B cell (primary cell): ENCODE results near the gene DIRAS1. TPM values are rescaled to one million over a fixed set of nuclear protein-coding genes. Genes with fewer than 3 reads are reported as not detected.
A peak's percentile ranks its signal among the peaks of the same experiment; 100 is the strongest.

Experiments
- ATAC-seq: fragments of 200-7000 bp; cut with Tn5 transposase; one replicate; pipeline ENCODE4 v1.10.0; 2021; ENCODE audit warnings: low read depth, mild to moderate bottlenecking, moderate number of reproducible peaks, moderate library complexity
- CTCF ChIA-PET: fragments of 350-600 bp; sonication (Branson Sonifier 250); formaldehyde crosslinking; loops from one replicate; lab custom pipeline; 2021; ENCODE audit warnings: antibody characterized with exemption, inconsistent platforms; lab: Charles Lee
- POLR2A ChIA-PET: fragments of 350-600 bp; sonication (Branson Sonifier 250); formaldehyde crosslinking; loops from one replicate; lab custom pipeline; 2021; ENCODE audit warnings: antibody characterized with exemption; lab: Charles Lee
- DNase-seq: peaks from one replicate; pipeline ENCODE4 v3.0.0; 2013
- H2AFZ ChIP-seq: 2 replicates; pipeline ENCODE4 v1.6.1; 2012; ENCODE audit warnings: mild to moderate bottlenecking, low read depth, low read length; ENCODE audit not compliant: insufficient read depth, poor library complexity, severe bottlenecking
- H3K27ac ChIP-seq, 2 donors: 1 replicate in 1 of 2; 2 replicates in 1 of 2; pipeline ENCODE4 v1.5.1; 2012 to 2013; ENCODE audit warnings: low read length in 2 of 2, mild to moderate bottlenecking in 2 of 2, moderate library complexity in 1 of 2
- H3K27me3 ChIP-seq, 4 experiments: fragments of 200-600 bp in 1 of 4; sonication (generic) in 1 of 4; replicated peaks in 1 of 4; 1 replicate in 2 of 4; 2 replicates in 2 of 4; pipeline versions ENCODE4 v1.6.1 to v1.7.0; 2013 to 2016; ENCODE audit warnings: low read length in 3 of 4, mild to moderate bottlenecking in 2 of 4, mixed read lengths in 1 of 4, moderate library complexity in 1 of 4; ENCODE audit not compliant: insufficient read depth in 4 of 4, control insufficient read depth in 3 of 4; ENCODE audit errors: control extremely low read depth in 1 of 4
- H3K36me3 ChIP-seq, 2 experiments: replicated peaks in 1 of 2; 1 replicate in 1 of 2; 2 replicates in 1 of 2; pipeline versions ENCODE4 v1.6.1 to v1.7.1; 2013; ENCODE audit warnings: low read length in 1 of 2; ENCODE audit not compliant: insufficient read depth in 2 of 2, control insufficient read depth in 1 of 2; ENCODE audit errors: control extremely low read depth in 1 of 2, extremely low read depth in 1 of 2
- H3K4me1 ChIP-seq, 2 donors: fragments of 200-600 bp in 1 of 2; sonication (generic) in 1 of 2; 1 replicate in 1 of 2; 2 replicates in 1 of 2; pipeline versions ENCODE4 v1.5.1 to v1.6.1; 2013 to 2017; ENCODE audit warnings: low read length in 2 of 2; ENCODE audit not compliant: control insufficient read depth in 2 of 2, insufficient read depth in 2 of 2
- H3K4me2 ChIP-seq: replicated peaks from 2 replicates; pipeline ENCODE3; 2012; ENCODE audit warnings: mild to moderate bottlenecking, low read depth, low read length; ENCODE audit not compliant: poor library complexity, severe bottlenecking
- H3K4me3 ChIP-seq, 5 experiments: fragments of 200-600 bp in 1 of 5; sonication (generic) in 1 of 5; 1 replicate in 3 of 5; 2 replicates in 2 of 5; pipeline versions ENCODE4 v1.5.1 to v1.7.0; 2011 to 2016; ENCODE audit warnings: low read length in 4 of 5, mild to moderate bottlenecking in 4 of 5, low read depth in 2 of 5, control low read depth in 1 of 5, moderate library complexity in 1 of 5; ENCODE audit not compliant: insufficient read depth in 1 of 5; ENCODE audit errors: control extremely low read depth in 1 of 5, extremely low read depth in 1 of 5
- H3K79me2 ChIP-seq: fragments of 200-600 bp; sonication (generic); one replicate; pipeline ENCODE4 v1.6.0; 2016; ENCODE audit warnings: low read length; ENCODE audit not compliant: control insufficient read depth, insufficient read depth
- H3K9ac ChIP-seq: fragments of 200-600 bp; sonication (generic); 2 replicates; pipeline ENCODE4 v1.6.1; 2017; ENCODE audit warnings: mild to moderate bottlenecking, low read length, moderate library complexity
- H3K9me3 ChIP-seq, 3 donors: one replicate each; pipeline versions ENCODE4 v1.6.1 to v1.7.1; 2013; ENCODE audit warnings: low read length in 2 of 3; ENCODE audit not compliant: control insufficient read depth in 2 of 3, insufficient read depth in 1 of 3; ENCODE audit errors: control extremely low read depth in 1 of 3
- H4K20me1 ChIP-seq: 2 replicates; pipeline ENCODE4 v1.6.0; 2012; ENCODE audit warnings: mild to moderate bottlenecking, low read length; ENCODE audit not compliant: insufficient read depth, control insufficient read depth, poor library complexity, severe bottlenecking
- H3K27ac Mint-ChIP-seq: one replicate; pipeline ENCODE4 v1.8.0; 2021; ENCODE audit warnings: mixed read lengths
- H3K27me3 Mint-ChIP-seq: one replicate; pipeline ENCODE4 v1.8.0; 2021; ENCODE audit warnings: mixed read lengths
- H3K4me1 Mint-ChIP-seq: one replicate; pipeline ENCODE4 v1.8.0; 2021; ENCODE audit warnings: mixed read lengths
- H3K4me3 Mint-ChIP-seq: one replicate; pipeline ENCODE4 v1.8.0; 2021; ENCODE audit warnings: mixed read lengths
- H3K9me3 Mint-ChIP-seq: one replicate; pipeline ENCODE4 v1.8.0; 2022; ENCODE audit warnings: mixed read lengths; ENCODE audit not compliant: insufficient read depth
- EZH2 ChIP-seq: IDR thresholded peaks from 2 replicates; pipeline ENCODE4 v1.6.1; 2012; ENCODE audit warnings: borderline replicate concordance, low read depth, mild to moderate bottlenecking, moderate library complexity, low read length; ENCODE audit not compliant: insufficient read depth, poor library complexity, severe bottlenecking
- WGBS: methylation state at CpG from one replicate; pipeline ENCODE4 v1.1.5; 2013; ENCODE audit warnings: missing lambda C conversion rate; ENCODE audit not compliant: insufficient coverage; 5-methylcytosine and 5-hydroxymethylcytosine counted together
- intact Hi-C: fragments of 100-400 bp; cut with micrococcal nuclease; formaldehyde crosslinking; loops from one replicate; pipeline ENCODE4 v1.10.0; 2022
- polyA plus RNA-seq: library from polyadenylated mRNA; depleted of rRNA; stranded (reverse); fragments of >200 nt; gene quantifications from 2 replicates; pipeline ENCODE4 v1.2.3, GENCODE V29; 2012
- total RNA-seq, 2 donors: library from RNA; stranded (reverse); fragments of 120-200 nt in 1 of 2; gene quantifications; 1 replicate in 1 of 2; 2 replicates in 1 of 2; pipeline versions ENCODE4 v1.2.3 to v1.2.4, GENCODE V29; 2013 to 2022
- TF ChIP-seq, protein P1 (sequence below): fragments of 200-600 bp; IDR thresholded peaks from one replicate; pipeline ENCODE4 v1.8.0; 2022; ENCODE audit warnings: antibody characterized with exemption, mild to moderate bottlenecking

Gene DIRAS1
- total and polyA plus RNA-seq, 2 donors (not counting 1 experiment from before 2014, with no cell fraction given): 5.2 to 23.7 TPM

DNA sequence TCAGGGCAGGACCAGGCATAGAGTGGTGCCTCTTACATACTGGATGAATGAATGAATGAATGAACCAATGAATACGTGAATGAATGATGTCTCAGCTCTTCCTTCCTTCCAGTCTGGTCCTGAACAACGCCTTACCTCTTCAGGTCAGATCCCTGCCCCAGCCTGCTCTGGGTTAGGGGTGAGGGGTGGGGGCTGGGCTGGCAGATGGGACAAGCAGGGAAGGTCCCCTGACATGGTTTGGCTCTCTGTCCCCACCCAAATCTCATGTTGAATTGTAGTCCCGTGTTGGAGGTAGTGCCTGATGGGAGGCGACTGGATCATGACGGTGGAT is 9.3 kb downstream of the DIRAS1 start:
- Histone ChIP-seq H3K4me2 (peak overlapping the region; percentile 71), H3K27me3 (no peaks in the 10 kb centered on the region), H3K9ac (no peak overlapping the region), H2AFZ (no peak overlapping the region), H3K4me3 (no peak overlapping the region), H3K27ac (peak overlapping the region in 1 of 2 donors; percentile 97), H4K20me1 (no peaks in the 10 kb centered on the region), H3K79me2 (no peaks in the 10 kb centered on the region), H3K4me1 (peaks cover 26 to 41% of the 10 kb centered on the region in 2 donors), H3K36me3 (peaks cover 0 to 4% of the 10 kb centered on the region in 2 experiments), H3K9me3 (peaks cover 0 to 46% (median 10%) of the 10 kb centered on the region in 3 donors)
- no peak for TF ChIP-seq EZH2
- TF ChIP-seq, protein P1, sequence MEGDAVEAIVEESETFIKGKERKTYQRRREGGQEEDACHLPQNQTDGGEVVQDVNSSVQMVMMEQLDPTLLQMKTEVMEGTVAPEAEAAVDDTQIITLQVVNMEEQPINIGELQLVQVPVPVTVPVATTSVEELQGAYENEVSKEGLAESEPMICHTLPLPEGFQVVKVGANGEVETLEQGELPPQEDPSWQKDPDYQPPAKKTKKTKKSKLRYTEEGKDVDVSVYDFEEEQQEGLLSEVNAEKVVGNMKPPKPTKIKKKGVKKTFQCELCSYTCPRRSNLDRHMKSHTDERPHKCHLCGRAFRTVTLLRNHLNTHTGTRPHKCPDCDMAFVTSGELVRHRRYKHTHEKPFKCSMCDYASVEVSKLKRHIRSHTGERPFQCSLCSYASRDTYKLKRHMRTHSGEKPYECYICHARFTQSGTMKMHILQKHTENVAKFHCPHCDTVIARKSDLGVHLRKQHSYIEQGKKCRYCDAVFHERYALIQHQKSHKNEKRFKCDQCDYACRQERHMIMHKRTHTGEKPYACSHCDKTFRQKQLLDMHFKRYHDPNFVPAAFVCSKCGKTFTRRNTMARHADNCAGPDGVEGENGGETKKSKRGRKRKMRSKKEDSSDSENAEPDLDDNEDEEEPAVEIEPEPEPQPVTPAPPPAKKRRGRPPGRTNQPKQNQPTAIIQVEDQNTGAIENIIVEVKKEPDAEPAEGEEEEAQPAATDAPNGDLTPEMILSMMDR: no peak
- H3K4me1 Mint-ChIP-seq: peaks cover 40% of the 10 kb centered on the region
- peak overlapping the region; percentile 73 for H3K4me3 Mint-ChIP-seq
- ChIA-PET CTCF (interaction anchor here (1.2 to 1.6 kb wide), 3 partner anchors 27 to 64 kb away, joined by 4 to 11 read pairs (median 5); partner anchors contain the start of gene SLC39A3), POLR2A (interaction anchor here (0.9 to 3.2 kb wide), 4 partner anchors 10 to 43 kb away, joined by 5 to 29 read pairs (median 26); partner anchors contain the start of gene GNG7)
- intact Hi-C loops: loop anchor here (1.0 kb wide), 1 partner anchor 8 kb away; no protein-coding TSS in a partner anchor
- WGBS: 83% methylated on average over 1 of the region's 5 CpGs
- peak overlapping the region; percentile 96 for H3K27ac Mint-ChIP-seq
- H3K9me3 Mint-ChIP-seq: peaks cover 5% of the 10 kb centered on the region
- ATAC-seq (no peak), DNase-seq (no peak)
- H3K27me3 Mint-ChIP-seq: no peaks in the 10 kb centered on the region

DNA sequence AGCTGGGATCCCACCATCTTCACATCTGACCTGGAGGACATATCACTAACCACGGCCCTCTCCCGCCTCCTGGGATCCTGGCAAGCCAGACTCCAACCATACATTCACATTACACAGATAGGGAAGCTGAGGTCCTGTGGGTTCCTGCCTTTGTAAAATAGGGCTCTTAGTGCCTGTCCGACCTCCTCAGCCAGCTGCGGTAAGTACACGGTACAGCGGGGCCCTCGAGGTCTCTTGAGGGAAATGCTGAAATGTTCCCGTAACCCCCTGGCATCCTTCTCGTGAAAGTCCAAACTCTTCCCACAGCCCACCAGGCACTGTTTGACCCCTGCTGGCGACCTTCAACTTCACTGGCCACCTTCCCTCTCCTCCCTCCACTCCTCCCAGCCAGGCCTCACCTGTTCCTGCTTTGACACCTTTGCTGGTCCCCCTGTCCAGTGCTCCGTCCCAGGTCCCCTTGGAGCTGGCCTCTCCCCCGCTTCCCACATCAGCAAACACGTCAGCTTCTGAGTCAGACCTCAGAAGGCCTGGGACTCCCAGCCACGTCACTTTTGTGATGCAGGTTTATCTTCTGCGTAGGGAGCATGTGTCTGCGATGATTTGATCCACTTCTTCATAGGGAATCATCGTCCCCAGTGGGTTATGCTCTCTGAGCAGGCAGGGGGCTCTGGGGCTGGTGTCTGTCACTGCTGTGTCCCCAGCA is 9.8 kb downstream of the DIRAS1 start:
- peak overlapping the region; percentile 71 for H3K4me2 ChIP-seq
- H4K20me1 ChIP-seq: no peaks in the 10 kb centered on the region
- peak overlapping the region; percentile 73 for H3K4me3 Mint-ChIP-seq
- peaks cover 0 to 42% (median 10%) of the 10 kb centered on the region in 3 donors for H3K9me3 ChIP-seq
- peak overlapping the region; percentile 39 for H3K9ac ChIP-seq
- H2AFZ ChIP-seq: no peak overlapping the region
- peaks cover 26 to 40% of the 10 kb centered on the region in 2 donors for H3K4me1 ChIP-seq
- ATAC-seq (no peak), DNase-seq (peak; percentile 76)
- ChIA-PET CTCF (interaction anchor here (0.9 to 3.0 kb wide), 12 partner anchors 10 to 149 kb away, joined by 3 to 14 read pairs (median 6); partner anchors contain the start of genes GNG7 and SLC39A3), POLR2A (interaction anchor here (0.9 to 3.2 kb wide), 5 partner anchors 10 to 235 kb away, joined by 3 to 29 read pairs (median 25); partner anchors contain the start of genes GADD45B and GNG7)
- peaks cover 40% of the 10 kb centered on the region for H3K4me1 Mint-ChIP-seq
- peaks cover 5% of the 10 kb centered on the region for H3K9me3 Mint-ChIP-seq
- TF ChIP-seq, protein P1: no peak
- TF ChIP-seq EZH2: no peak
- WGBS: 43% methylated on average over 15 of the region's 17 CpGs
- no peaks in the 10 kb centered on the region for H3K79me2 ChIP-seq
- H3K36me3 ChIP-seq: peaks cover 0 to 4% of the 10 kb centered on the region in 2 experiments
- no peaks in the 10 kb centered on the region for H3K27me3 ChIP-seq
- peak overlapping the region; percentile 84 to 97 for H3K27ac ChIP-seq
- peak overlapping the region in 2 of 5 experiments; percentile 7 to 22 for H3K4me3 ChIP-seq
- peak overlapping the region; percentile 96 for H3K27ac Mint-ChIP-seq
- intact Hi-C loops: loop anchor here (1.0 kb wide), 1 partner anchor 9 kb away; no protein-coding TSS in a partner anchor
- H3K27me3 Mint-ChIP-seq: no peaks in the 10 kb centered on the region
